SK-N-SH treated with all-trans-retinoic acid at 6 μM for 48 hours (cell line): ENCODE results near the gene INTS1.
A peak's percentile ranks its signal among the peaks of the same experiment; 100 is the strongest.

Experiments
- ATAC-seq: fragments of 200-7000 bp; cut with Tn5 transposase; 3 replicates; pipeline ENCODE4 v1.9.1; 2020; ENCODE audit warnings: mild to moderate bottlenecking, moderate library complexity
- ARNTL ChIP-seq: fragments of 450-650 bp; formaldehyde crosslinking; IDR thresholded peaks from 2 replicates; pipeline ENCODE4 v1.5.0; 2020; ENCODE audit warnings: low read depth, mild to moderate bottlenecking, moderate library complexity, borderline replicate concordance
- BACH2 ChIP-seq: fragments of 250-450 bp; sonication (Bioruptor Pico); IDR thresholded peaks from 2 replicates; pipeline ENCODE4 v1.9.0; 2021; ENCODE audit warnings: mild to moderate bottlenecking, borderline replicate concordance
- CREB5 ChIP-seq: fragments of 250-450 bp; sonication (Bioruptor Pico); IDR thresholded peaks from 2 replicates; pipeline ENCODE4 v1.5.1; 2020; ENCODE audit warnings: low read depth, mild to moderate bottlenecking, moderate library complexity
- CSDC2 ChIP-seq: fragments of 250-450 bp; sonication (Bioruptor Pico); IDR thresholded peaks from 2 replicates; pipeline ENCODE4 v1.5.0; 2020; ENCODE audit warnings: mild to moderate bottlenecking, moderate library complexity
- CSRNP3 ChIP-seq: fragments of 250-450 bp; sonication (Bioruptor Pico); IDR thresholded peaks from 2 replicates; pipeline ENCODE4 v1.5.1; 2021; ENCODE audit warnings: mild to moderate bottlenecking, moderate library complexity
- GLIS3 ChIP-seq: fragments of 250-450 bp; sonication (Bioruptor Pico); IDR thresholded peaks from 2 replicates; pipeline ENCODE4 v1.5.0; 2020; ENCODE audit warnings: mild to moderate bottlenecking, moderate library complexity
- ISL1 ChIP-seq: fragments of 250-450 bp; sonication (Bioruptor Pico); IDR thresholded peaks from 2 replicates; pipeline ENCODE4 v2.1.2; 2022; ENCODE audit warnings: mild to moderate bottlenecking, moderate library complexity
- OSR1 ChIP-seq: fragments of 250-450 bp; sonication (Bioruptor Pico); IDR thresholded peaks from 2 replicates; pipeline ENCODE4 v1.8.0; 2022; ENCODE audit warnings: moderate library complexity, mild to moderate bottlenecking, inconsistent platforms
- PATZ1 ChIP-seq: fragments of 250-450 bp; sonication (Bioruptor Pico); IDR thresholded peaks from 2 replicates; pipeline ENCODE4 v1.8.0; 2020; ENCODE audit warnings: mild to moderate bottlenecking, moderate library complexity, borderline replicate concordance
- POU6F1 ChIP-seq: fragments of 250-450 bp; sonication (Bioruptor Pico); IDR thresholded peaks from 2 replicates; pipeline ENCODE4 v1.8.0; 2021; ENCODE audit warnings: low read depth, mild to moderate bottlenecking, moderate library complexity, borderline replicate concordance
- PPARA ChIP-seq: fragments of 250-450 bp; sonication (Bioruptor Pico); IDR thresholded peaks from 2 replicates; pipeline ENCODE4 v1.5.0; 2020; ENCODE audit warnings: mild to moderate bottlenecking, borderline replicate concordance
- RARB ChIP-seq: fragments of 250-450 bp; sonication (Bioruptor Pico); IDR thresholded peaks from 2 replicates; pipeline ENCODE4 v1.8.0; 2021; ENCODE audit warnings: mild to moderate bottlenecking, moderate library complexity
- SNAI2 ChIP-seq: fragments of 250-450 bp; sonication (Bioruptor Pico); IDR thresholded peaks from 2 replicates; pipeline ENCODE4 v1.5.0; 2020; ENCODE audit warnings: mild to moderate bottlenecking, moderate library complexity
- TOX ChIP-seq: fragments of 250-450 bp; sonication (Bioruptor Pico); IDR thresholded peaks from 2 replicates; pipeline ENCODE4 v1.8.0; 2021; ENCODE audit warnings: mild to moderate bottlenecking, moderate library complexity, borderline replicate concordance
- TSHZ2 ChIP-seq: fragments of 250-450 bp; sonication (Bioruptor Pico); IDR thresholded peaks from 2 replicates; pipeline ENCODE4 v1.5.0; 2020; ENCODE audit warnings: mild to moderate bottlenecking, moderate library complexity
- ZC3H10 ChIP-seq: fragments of 250-450 bp; sonication (Bioruptor Pico); IDR thresholded peaks from 2 replicates; pipeline ENCODE4 v1.5.1; 2021; ENCODE audit warnings: mild to moderate bottlenecking, moderate library complexity
- ZFP3 ChIP-seq: fragments of 250-450 bp; sonication (Bioruptor Pico); IDR thresholded peaks from 2 replicates; pipeline ENCODE4 v1.5.0; 2020; ENCODE audit warnings: mild to moderate bottlenecking, moderate library complexity
- ZFP30 ChIP-seq: fragments of 450-650 bp; formaldehyde crosslinking; IDR thresholded peaks from 2 replicates; pipeline ENCODE4 v1.5.0; 2022; ENCODE audit warnings: mild to moderate bottlenecking, moderate library complexity
- ZNF565 ChIP-seq: fragments of 450-650 bp; formaldehyde crosslinking; conservative IDR thresholded peaks from 2 replicates; pipeline ENCODE4 v1.5.0; 2020; ENCODE audit warnings: low read depth, mild to moderate bottlenecking, moderate library complexity
- ZNF70 ChIP-seq: fragments of 450-650 bp; formaldehyde crosslinking; IDR thresholded peaks from 2 replicates; pipeline ENCODE4 v1.5.0; 2020; ENCODE audit warnings: mild to moderate bottlenecking, moderate library complexity
- ZNF8 ChIP-seq: fragments of 450-650 bp; formaldehyde crosslinking; IDR thresholded peaks from 2 replicates; pipeline ENCODE4 v1.5.0; 2020; ENCODE audit warnings: mild to moderate bottlenecking, moderate library complexity

The INTS1 gene

GRCh38 chr7:1526271-1526754, 22.1 kb upstream of the INTS1 start:
- no peak for TF ChIP-seq BACH2 (CRISPR knock-in tag)
- no peak for TF ChIP-seq CSDC2 (CRISPR knock-in tag)
- no peak for TF ChIP-seq TSHZ2 (CRISPR knock-in tag)
- TF ChIP-seq ZNF8 (CRISPR knock-in tag) = no peak
- TF ChIP-seq PATZ1 (CRISPR knock-in tag) = no peak
- no peak for TF ChIP-seq ZFP3 (CRISPR knock-in tag)
- no peak for TF ChIP-seq PPARA
- no peak for TF ChIP-seq ISL1 (CRISPR knock-in tag)
- no peak for TF ChIP-seq TOX
- no peak for TF ChIP-seq CREB5
- no peak for TF ChIP-seq OSR1 (CRISPR knock-in tag)
- TF ChIP-seq ZFP30 (CRISPR knock-in tag) = no peak
- no peak for TF ChIP-seq ZC3H10 (CRISPR knock-in tag)
- ATAC-seq = peak; percentile 52

GRCh38 chr7:1525409-1525808, 21.2 kb upstream of the INTS1 start:
- TF ChIP-seq PPARA (no peak), ISL1 (CRISPR knock-in tag) (no peak), ZFP3 (CRISPR knock-in tag) (no peak), ZNF70 (CRISPR knock-in tag) (no peak), CSDC2 (CRISPR knock-in tag) (no peak), GLIS3 (CRISPR knock-in tag) (no peak), BACH2 (CRISPR knock-in tag) (no peak), POU6F1 (CRISPR knock-in tag) (no peak), ZFP30 (CRISPR knock-in tag) (no peak), ARNTL (no peak), SNAI2 (CRISPR knock-in tag) (no peak), TSHZ2 (CRISPR knock-in tag) (no peak), RARB (CRISPR knock-in tag) (no peak), TOX (no peak)

GRCh38 chr7:1523844-1524243, 19.7 kb upstream of the INTS1 start:
- no peak for ATAC-seq
- TF ChIP-seq OSR1 (CRISPR knock-in tag) (no peak), RARB (CRISPR knock-in tag) (no peak), ARNTL (no peak), ZNF565 (no peak), CREB5 (no peak), TOX (no peak), SNAI2 (CRISPR knock-in tag) (no peak), PPARA (no peak), PATZ1 (CRISPR knock-in tag) (no peak), ZFP3 (CRISPR knock-in tag) (no peak), CSRNP3 (no peak)

More at GRCh38 chr7:1525409-1525808, 21.2 kb upstream of the INTS1 start:
- ATAC-seq = no peak
